ENCODE results near the gene OR10H2. TPM values are rescaled to one million over a fixed set of nuclear protein-coding genes. Genes with fewer than 3 reads are reported as not detected.

Gene OR10H2
- total RNA-seq, 2 donors from 2014 or later: not detected

GRCh38 chr19:15696654-15697194 is 31.1 kb upstream of the OR10H2 start:
- Histone ChIP-seq H3K36me3 (ENCODE audit: control insufficient read depth, insufficient read depth, low read length) (no peaks in the 10 kb centered on the region), H3K9me3 (ENCODE audit: control insufficient read depth, low read length) (peaks cover 48% of the 10 kb centered on the region), H3K4me1 (ENCODE audit: control insufficient read depth, insufficient read depth, low read length) (no peaks in the 10 kb centered on the region), H3K4me3 (ENCODE audit: low read length) (no peak overlapping the region), H3K9ac (ENCODE audit: extremely low read depth, low read length, poor library complexity, severe bottlenecking) (no peak overlapping the region), H3K27ac (ENCODE audit: low read depth, low read length) (no peak overlapping the region), H3K27me3 (ENCODE audit: control insufficient read depth, insufficient read depth, low read length, poor library complexity, severe bottlenecking) (no peaks in the 10 kb centered on the region)
- 50 to 76% methylated on average over 2 to 19 of the region's 19 CpGs for WGBS, 2 experiments (ENCODE audit: insufficient coverage in 1 of 2, insufficient read length in 1 of 2)
- TF ChIP-seq CTCF (conservative IDR thresholded peaks at IDR 0.05): no peak
- H3K4me3 Mint-ChIP-seq: no peak overlapping the region
- H3K36me3 Mint-ChIP-seq (ENCODE audit: low read depth): no peaks in the 10 kb centered on the region
- no peaks in the 10 kb centered on the region for H3K4me1 Mint-ChIP-seq
- H3K27me3 Mint-ChIP-seq (ENCODE audit: insufficient read depth): no peaks in the 10 kb centered on the region
- H3K9me3 Mint-ChIP-seq: peaks cover 82% of the 10 kb centered on the region
- H3K27ac Mint-ChIP-seq: no peak overlapping the region
- no peak for DNase-seq

- Mint-ChIP-seq H3K27me3 (ENCODE audit: insufficient read depth) (no peaks in the 10 kb centered on the region), H3K4me3 (no peak overlapping the region), H3K9me3 (peaks cover 71% of the 10 kb centered on the region), H3K36me3 (ENCODE audit: low read depth) (no peaks in the 10 kb centered on the region), H3K27ac (no peak overlapping the region), H3K4me1 (no peaks in the 10 kb centered on the region)
- Histone ChIP-seq H3K9me3 (ENCODE audit: control insufficient read depth, low read length) (peaks cover 55% of the 10 kb centered on the region), H3K4me1 (ENCODE audit: control insufficient read depth, insufficient read depth, low read length) (no peaks in the 10 kb centered on the region), H3K9ac (ENCODE audit: extremely low read depth, low read length, poor library complexity, severe bottlenecking) (no peak overlapping the region), H3K27ac (ENCODE audit: low read depth, low read length) (no peak overlapping the region), H3K4me3 (ENCODE audit: low read length) (no peak overlapping the region), H3K36me3 (ENCODE audit: control insufficient read depth, insufficient read depth, low read length) (no peaks in the 10 kb centered on the region), H3K27me3 (ENCODE audit: control insufficient read depth, insufficient read depth, low read length, poor library complexity, severe bottlenecking) (no peaks in the 10 kb centered on the region)
- 49 to 50% methylated on average over 1 to 4 of the region's 4 CpGs for WGBS, 2 experiments (ENCODE audit: insufficient coverage in 1 of 2, insufficient read length in 1 of 2)
- no peak for TF ChIP-seq CTCF (conservative IDR thresholded peaks at IDR 0.05)
- DNase-seq: no peak
These were observed 25.9 kb upstream of the OR10H2 start for GRCh38 chr19:15701757-15702533.

GRCh38 chr19:15702534-15702930 is 25.3 kb upstream of the OR10H2 start:
- DNase-seq: no peak
- H3K27me3 ChIP-seq (ENCODE audit: control insufficient read depth, insufficient read depth, low read length, poor library complexity, severe bottlenecking): no peaks in the 10 kb centered on the region
- H3K4me3 ChIP-seq (ENCODE audit: low read length): no peak overlapping the region
- Mint-ChIP-seq H3K36me3 (ENCODE audit: low read depth) (no peaks in the 10 kb centered on the region), H3K27ac (no peak overlapping the region), H3K27me3 (ENCODE audit: insufficient read depth) (no peaks in the 10 kb centered on the region), H3K4me1 (no peaks in the 10 kb centered on the region), H3K9me3 (peaks cover 67% of the 10 kb centered on the region), H3K4me3 (no peak overlapping the region)
- WGBS, 2 experiments (ENCODE audit: insufficient coverage in 1 of 2, insufficient read length in 1 of 2): 73 to 74% methylated on average over 3 to 7 of the region's 7 CpGs
- H3K4me1 ChIP-seq (ENCODE audit: control insufficient read depth, insufficient read depth, low read length): no peaks in the 10 kb centered on the region
- no peak overlapping the region for H3K9ac ChIP-seq (ENCODE audit: extremely low read depth, low read length, poor library complexity, severe bottlenecking)
- H3K36me3 ChIP-seq (ENCODE audit: control insufficient read depth, insufficient read depth, low read length): no peaks in the 10 kb centered on the region
- peaks cover 53% of the 10 kb centered on the region for H3K9me3 ChIP-seq (ENCODE audit: control insufficient read depth, low read length)
- no peak overlapping the region for H3K27ac ChIP-seq (ENCODE audit: low read depth, low read length)
- no peak for TF ChIP-seq CTCF (conservative IDR thresholded peaks at IDR 0.05)
